Activated CD4-positive, alpha-beta T cell treated with anti-CD3 and anti-CD28 coated beads, Interleukin-2, Interleukin-4, amounts not matched to agents 100 ng/mL and 50 ng/mL, durations not matched to agents 16 hours and 8 hours (primary cell): ENCODE results near the gene SLC48A1.
A peak's percentile ranks its signal among the peaks of the same experiment; 100 is the strongest.

Experiments
- DNase-seq: peaks from one replicate; pipeline ENCODE4 v3.0.0-alpha.2; 2020; ENCODE audit warnings: low spot score

SLC48A1 gene

GRCh38 chr12:47758834-47759690 lies 14.0 kb upstream of the SLC48A1 start, which contains the start of gene RAPGEF3:
RAPGEF3 (minus strand) TSS chr12:47758880; CDS start chr12:47758556, 324 bp downstream.
- peak; percentile 66 for DNase-seq

- DNase-seq = no peak
Observed at GRCh38 chr12:47762850-47763465, 10.1 kb upstream of the SLC48A1 start.

GRCh38 chr12:47763481-47764346 lies 9.3 kb upstream of the SLC48A1 start:
- no peak for DNase-seq

- DNase-seq = no peak
Observed at GRCh38 chr12:47766502-47767215, 6.4 kb upstream of the SLC48A1 start.

GRCh38 chr12:47767216-47767724 lies 5.8 kb upstream of the SLC48A1 start:
- peak; percentile 74 for DNase-seq

GRCh38 chr12:47768323-47768811 lies 4.7 kb upstream of the SLC48A1 start:
- DNase-seq = no peak

GRCh38 chr12:47769234-47770085 lies 3.6 kb upstream of the SLC48A1 start:
- DNase-seq = no peak

- no peak for DNase-seq
Observed at GRCh38 chr12:47770086-47770726, 2.8 kb upstream of the SLC48A1 start.

GRCh38 chr12:47771304-47771703 lies 1.7 kb upstream of the SLC48A1 start:
- DNase-seq = no peak

- no peak for DNase-seq
Observed at GRCh38 chr12:47772094-47772660, 861 bp upstream of the SLC48A1 start.

- DNase-seq = no peak
Observed at GRCh38 chr12:47772738-47773061, 338 bp upstream of the SLC48A1 start.

- DNase-seq = no peak
Observed at GRCh38 chr12:47773858-47774580, 981 bp downstream of the SLC48A1 start.

- DNase-seq = no peak
Observed at GRCh38 chr12:47774663-47775062, 1.6 kb downstream of the SLC48A1 start.

GRCh38 chr12:47775100-47775911 lies 2.3 kb downstream of the SLC48A1 start:
- peak; percentile 33 for DNase-seq

GRCh38 chr12:47776471-47777143 lies 3.6 kb downstream of the SLC48A1 start:
- no peak for DNase-seq

GRCh38 chr12:47777151-47777550 lies 4.1 kb downstream of the SLC48A1 start:
- no peak for DNase-seq

GRCh38 chr12:47777741-47778558 lies 4.9 kb downstream of the SLC48A1 start:
- no peak for DNase-seq
